GM15510 (cell line): ENCODE data around the gene C1QTNF8.

Experiments used
- POLR2A ChIP-seq: IDR thresholded peaks from 3 replicates; pipeline ENCODE4 v1.6.1; 2011; ENCODE audit warnings: borderline replicate concordance; ENCODE audit not compliant: insufficient read length; ENCODE audit errors: extremely low read depth

Gene C1QTNF8

GRCh38 chr16:1107731-1108130 lies 11.7 kb upstream of the C1QTNF8 start:
- TF ChIP-seq POLR2A = no peak

GRCh38 chr16:1107141-1107540 lies 11.1 kb upstream of the C1QTNF8 start:
- TF ChIP-seq POLR2A = no peak

- TF ChIP-seq POLR2A = no peak
These were observed 10.6 kb upstream of the C1QTNF8 start for GRCh38 chr16:1106659-1107058.

- TF ChIP-seq POLR2A = no peak
These were observed 10.0 kb upstream of the C1QTNF8 start for GRCh38 chr16:1105888-1106620.

GRCh38 chr16:1103636-1103980 lies 7.6 kb upstream of the C1QTNF8 start:
- TF ChIP-seq POLR2A = no peak

GRCh38 chr16:1102921-1103635 lies 7.0 kb upstream of the C1QTNF8 start:
- TF ChIP-seq POLR2A = no peak

GRCh38 chr16:1102333-1102700 lies 6.3 kb upstream of the C1QTNF8 start:
- TF ChIP-seq POLR2A = no peak

GRCh38 chr16:1101573-1102332 lies 5.7 kb upstream of the C1QTNF8 start:
- no peak for TF ChIP-seq POLR2A

- TF ChIP-seq POLR2A = no peak
These were observed 5.1 kb upstream of the C1QTNF8 start for GRCh38 chr16:1101133-1101532.

- TF ChIP-seq POLR2A = no peak
These were observed 4.2 kb upstream of the C1QTNF8 start for GRCh38 chr16:1100084-1100800.

- no peak for TF ChIP-seq POLR2A
These were observed 3.4 kb upstream of the C1QTNF8 start for GRCh38 chr16:1099189-1100083.

- no peak for TF ChIP-seq POLR2A
These were observed 2.4 kb upstream of the C1QTNF8 start for GRCh38 chr16:1098266-1098991.

GRCh38 chr16:1097800-1098199 lies 1.8 kb upstream of the C1QTNF8 start:
- no peak for TF ChIP-seq POLR2A

- no peak for TF ChIP-seq POLR2A
These were observed 1.1 kb upstream of the C1QTNF8 start for GRCh38 chr16:1097156-1097555.

- TF ChIP-seq POLR2A = no peak
These were observed 435 bp downstream of the C1QTNF8 start for GRCh38 chr16:1095450-1096168.
